SIG-M5 treated with dmso at 0.1 percent for 504 hours (cell line): ENCODE measurements around the gene OSR1.
A peak's percentile ranks its signal among the peaks of the same experiment; 100 is the strongest.
"Not testable (repeated sequence)": the region's sequence is repeated elsewhere in the genome, so short reads cannot be mapped to it uniquely, and the experiment has no call there.

ENCODE experiments used
- DNase-seq: peaks from one replicate; lab custom pipeline; 2025; ENCODE audit not compliant: unreplicated experiment; lab: John Stamatoyannopoulos, UW

Gene OSR1

GRCh38 chr2:19337202-19337601, 21.2 kb downstream of the OSR1 start:
- DNase-seq = no peak

GRCh38 chr2:19336781-19337180, 21.6 kb downstream of the OSR1 start:
- DNase-seq = no peak

- no peak for DNase-seq
These were observed 25.9 kb downstream of the OSR1 start for GRCh38 chr2:19332503-19332902.

GRCh38 chr2:19331450-19331849, 27.0 kb downstream of the OSR1 start:
- no peak for DNase-seq

- DNase-seq = no peak
These were observed 28.0 kb downstream of the OSR1 start for GRCh38 chr2:19330436-19330835.

GRCh38 chr2:19329445-19329844, 29.0 kb downstream of the OSR1 start:
- no peak for DNase-seq

GRCh38 chr2:19327496-19327895, 30.9 kb downstream of the OSR1 start:
- DNase-seq = no peak

GRCh38 chr2:19321946-19322345, 36.5 kb downstream of the OSR1 start:
- no peak for DNase-seq

- no peak for DNase-seq
These were observed 37.6 kb downstream of the OSR1 start for GRCh38 chr2:19320813-19321212.

- no peak for DNase-seq
These were observed 38.7 kb downstream of the OSR1 start for GRCh38 chr2:19319698-19320097.

- no peak for DNase-seq
These were observed 39.4 kb downstream of the OSR1 start for GRCh38 chr2:19319064-19319463.

GRCh38 chr2:19313553-19313952, 44.9 kb downstream of the OSR1 start:
- no peak for DNase-seq

GRCh38 chr2:19312949-19313348, 45.5 kb downstream of the OSR1 start:
- DNase-seq = peak; percentile 10

GRCh38 chr2:19306065-19306464, 52.4 kb downstream of the OSR1 start:
- not testable (repeated sequence) for DNase-seq

- peak; percentile 9 for DNase-seq
These were observed 52.9 kb downstream of the OSR1 start for GRCh38 chr2:19305400-19306055.

GRCh38 chr2:19301706-19302105, 56.7 kb downstream of the OSR1 start:
- DNase-seq = no peak
